Liver (tissue), 9 donors: ENCODE data around the gene LRMDA. TPM values are rescaled to one million over a fixed set of nuclear protein-coding genes. Genes with fewer than 3 reads are reported as not detected.

Source experiments
- DNase-seq: peaks from one replicate; pipeline ENCODE4 v3.0.0-alpha.2; 2017; ENCODE audit warnings: low spot score
- H3K27ac ChIP-seq, 2 donors: one replicate each; pipeline ENCODE4 v1.7.0; 2013; ENCODE audit warnings: inconsistent platforms in 2 of 2, low read length in 2 of 2, control low read depth in 1 of 2, low read depth in 1 of 2, mild to moderate bottlenecking in 1 of 2
- H3K27me3 ChIP-seq, 4 donors: one replicate each; pipeline versions ENCODE4 v1.6.1 to v1.7.0; 2013; ENCODE audit warnings: low read length in 3 of 4, inconsistent platforms in 1 of 4, mild to moderate bottlenecking in 1 of 4, moderate library complexity in 1 of 4; ENCODE audit not compliant: control insufficient read depth in 4 of 4, insufficient read depth in 4 of 4
- H3K36me3 ChIP-seq, 4 donors: one replicate each; pipeline versions ENCODE4 v1.6.1 to v1.7.0; 2013; ENCODE audit warnings: low read length in 3 of 4, mild to moderate bottlenecking in 3 of 4, low read depth in 1 of 4, moderate library complexity in 1 of 4; ENCODE audit not compliant: control insufficient read depth in 4 of 4, insufficient read depth in 3 of 4
- H3K4me1 ChIP-seq, 4 donors: one replicate each; pipeline versions ENCODE4 v1.6.1 to v1.7.0; 2013; ENCODE audit warnings: low read length in 3 of 4, mild to moderate bottlenecking in 3 of 4, moderate library complexity in 1 of 4; ENCODE audit not compliant: control insufficient read depth in 4 of 4, insufficient read depth in 4 of 4
- H3K4me3 ChIP-seq, 3 donors: one replicate each; pipeline versions ENCODE4 v1.6.1 to v1.7.0; 2013; ENCODE audit warnings: low read length in 3 of 3, control low read depth in 1 of 3, low read depth in 1 of 3, mild to moderate bottlenecking in 1 of 3
- H3K9ac ChIP-seq, 2 donors: one replicate each; pipeline ENCODE4 v1.7.0; 2013; ENCODE audit warnings: low read length in 2 of 2, mild to moderate bottlenecking in 2 of 2, moderate library complexity in 2 of 2, control low read depth in 1 of 2, low read depth in 1 of 2
- H3K9me3 ChIP-seq, 4 donors: one replicate each; pipeline versions ENCODE4 v1.6.1 to v1.7.0; 2013; ENCODE audit warnings: low read length in 3 of 4; ENCODE audit not compliant: control insufficient read depth in 4 of 4
- ATF3 ChIP-seq: IDR thresholded peaks from 2 replicates; pipeline ENCODE4 v1.6.1; 2016; ENCODE audit warnings: antibody characterized with exemption
- CTCF ChIP-seq: fragments of 150-350 bp; IDR thresholded peaks from 2 replicates; pipeline ENCODE4 v1.5.1; 2017; ENCODE audit warnings: improper control_type of control experiment, low read depth, low read length; ENCODE audit not compliant: missing input control
- EGR1 ChIP-seq, 2 donors: IDR thresholded peaks; 2 replicates each; pipeline ENCODE4 v1.6.1; 2016 to 2018; ENCODE audit warnings: antibody characterized with exemption in 2 of 2, low read depth in 2 of 2
- FOXA2 ChIP-seq: IDR thresholded peaks from 2 replicates; pipeline ENCODE4 v1.6.1; 2016; ENCODE audit warnings: antibody characterized with exemption
- HNF4A ChIP-seq, 2 donors: conservative IDR thresholded peaks; 2 replicates each; pipeline ENCODE4 v1.6.1; 2016; ENCODE audit warnings: antibody characterized with exemption in 2 of 2, mild to moderate bottlenecking in 2 of 2
- HNF4G ChIP-seq: IDR thresholded peaks from 2 replicates; pipeline ENCODE4 v1.6.1; 2016; ENCODE audit warnings: antibody characterized with exemption
- JUND ChIP-seq, 2 donors: IDR thresholded peaks; 2 replicates each; pipeline ENCODE4 v1.6.1; 2016; ENCODE audit warnings: antibody characterized with exemption in 2 of 2
- NR2F2 ChIP-seq: IDR thresholded peaks from 2 replicates; pipeline ENCODE4 v1.6.1; 2016; ENCODE audit warnings: antibody characterized with exemption
- RAD21 ChIP-seq, 2 donors: IDR thresholded peaks; 2 replicates each; pipeline ENCODE4 v1.6.1; 2016; ENCODE audit warnings: antibody characterized with exemption in 2 of 2, mild to moderate bottlenecking in 2 of 2
- RXRA ChIP-seq, 2 donors: IDR thresholded peaks; 2 replicates each; pipeline ENCODE4 v1.6.1; 2017 to 2018; ENCODE audit warnings: antibody characterized with exemption in 2 of 2, mild to moderate bottlenecking in 1 of 2
- SP1 ChIP-seq: IDR thresholded peaks from 2 replicates; pipeline ENCODE4 v1.6.1; 2018; ENCODE audit warnings: antibody characterized with exemption, mild to moderate bottlenecking
- TAF1 ChIP-seq: conservative IDR thresholded peaks from 2 replicates; pipeline ENCODE4 v1.6.1; 2016; ENCODE audit warnings: antibody characterized with exemption, mild to moderate bottlenecking
- YY1 ChIP-seq: IDR thresholded peaks from 2 replicates; pipeline ENCODE4 v1.6.1; 2016; ENCODE audit warnings: antibody characterized with exemption, mild to moderate bottlenecking
- ZBTB33 ChIP-seq: IDR thresholded peaks from 2 replicates; pipeline ENCODE4 v1.6.1; 2016; ENCODE audit warnings: antibody characterized with exemption
- WGBS: extraction: QIAGEN DNeasy Blood & Tissue Kit; methylation state at CpG from one replicate; pipeline ENCODE4 v1.1.7; 2013; 5-methylcytosine and 5-hydroxymethylcytosine counted together
- polyA plus RNA-seq, 2 donors: library from polyadenylated mRNA; stranded (reverse) in 1 of 2; unstranded in 1 of 2; fragments of 200-250 nt in 1 of 2; fragments of >200 nt in 1 of 2; fragmentation: Nextera tagmentation in 1 of 2; extraction: Ambion mirVana in 1 of 2; gene quantifications; one replicate each; pipeline versions ENCODE4 v1.2.1 to v1.2.3, GENCODE V29; 2013 to 2015
- total RNA-seq, 2 donors: library from RNA; depleted of rRNA; stranded (reverse); fragments of >200 nt; gene quantifications; one replicate each; pipeline ENCODE4 v1.2.3, GENCODE V29; 2014
- TF ChIP-seq, protein P1 (sequence below): IDR thresholded peaks from 2 replicates; pipeline ENCODE4 v1.6.1; 2016; ENCODE audit warnings: antibody characterized with exemption
- TF ChIP-seq, protein P2 (sequence below): IDR thresholded peaks from 2 replicates; pipeline ENCODE4 v1.6.1; 2016; ENCODE audit warnings: antibody characterized with exemption, mild to moderate bottlenecking
- donor health status: healthy.
- donor health status: healthy.
- donor health status: healthy.
- donor health status: healthy.
- donor health status: healthy.

Gene LRMDA
- total and polyA plus RNA-seq, 4 donors: 7.9 to 15.8 (median 11.3) TPM

- 91% methylated on average over 1 of the region's 1 CpG for WGBS
- H3K9me3 ChIP-seq: no peaks in the 10 kb centered on the region
- no peak overlapping the region for H3K4me3 ChIP-seq
- no peak overlapping the region for H3K9ac ChIP-seq
- H3K27me3 ChIP-seq: no peaks in the 10 kb centered on the region
- no peak for TF ChIP-seq NR2F2
- no peak for TF ChIP-seq EGR1 (IDR thresholded peaks at IDR 0.05; ENCODE audit: low read depth in 2 of 2)
- TF ChIP-seq HNF4G: no peak
- no peak for TF ChIP-seq RAD21 (IDR thresholded peaks at IDR 0.05)
- TF ChIP-seq ZBTB33: no peak
- TF ChIP-seq HNF4A (conservative IDR thresholded peaks at IDR 0.05): no peak
- TF ChIP-seq JUND (IDR thresholded peaks at IDR 0.05): no peak
- TF ChIP-seq RXRA (IDR thresholded peaks at IDR 0.05): no peak
- no peak for DNase-seq
- H3K4me1 ChIP-seq: peaks cover 0 to 13% (median 3%) of the 10 kb centered on the region in 4 donors
- H3K36me3 ChIP-seq: no peaks in the 10 kb centered on the region
- no peak overlapping the region for H3K27ac ChIP-seq
Observed at GRCh38 chr10:75649466-75649865, 218.0 kb downstream of the LRMDA start.

GRCh38 chr10:75650648-75651047, 219.2 kb downstream of the LRMDA start:
- no peaks in the 10 kb centered on the region for H3K36me3 ChIP-seq
- no peaks in the 10 kb centered on the region for H3K27me3 ChIP-seq
- no peaks in the 10 kb centered on the region for H3K9me3 ChIP-seq
- no peak overlapping the region for H3K4me3 ChIP-seq
- no peak overlapping the region for H3K27ac ChIP-seq
- H3K9ac ChIP-seq: no peak overlapping the region
- 81% methylated on average over 4 of the region's 4 CpGs for WGBS
- H3K4me1 ChIP-seq: peaks cover 0 to 13% (median 3%) of the 10 kb centered on the region in 4 donors
- no peak for DNase-seq
- TF ChIP-seq EGR1 (IDR thresholded peaks at IDR 0.05; ENCODE audit: low read depth in 2 of 2): no peak
- TF ChIP-seq, protein P1, sequence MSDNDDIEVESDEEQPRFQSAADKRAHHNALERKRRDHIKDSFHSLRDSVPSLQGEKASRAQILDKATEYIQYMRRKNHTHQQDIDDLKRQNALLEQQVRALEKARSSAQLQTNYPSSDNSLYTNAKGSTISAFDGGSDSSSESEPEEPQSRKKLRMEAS: no peak
- TF ChIP-seq, protein P2, sequence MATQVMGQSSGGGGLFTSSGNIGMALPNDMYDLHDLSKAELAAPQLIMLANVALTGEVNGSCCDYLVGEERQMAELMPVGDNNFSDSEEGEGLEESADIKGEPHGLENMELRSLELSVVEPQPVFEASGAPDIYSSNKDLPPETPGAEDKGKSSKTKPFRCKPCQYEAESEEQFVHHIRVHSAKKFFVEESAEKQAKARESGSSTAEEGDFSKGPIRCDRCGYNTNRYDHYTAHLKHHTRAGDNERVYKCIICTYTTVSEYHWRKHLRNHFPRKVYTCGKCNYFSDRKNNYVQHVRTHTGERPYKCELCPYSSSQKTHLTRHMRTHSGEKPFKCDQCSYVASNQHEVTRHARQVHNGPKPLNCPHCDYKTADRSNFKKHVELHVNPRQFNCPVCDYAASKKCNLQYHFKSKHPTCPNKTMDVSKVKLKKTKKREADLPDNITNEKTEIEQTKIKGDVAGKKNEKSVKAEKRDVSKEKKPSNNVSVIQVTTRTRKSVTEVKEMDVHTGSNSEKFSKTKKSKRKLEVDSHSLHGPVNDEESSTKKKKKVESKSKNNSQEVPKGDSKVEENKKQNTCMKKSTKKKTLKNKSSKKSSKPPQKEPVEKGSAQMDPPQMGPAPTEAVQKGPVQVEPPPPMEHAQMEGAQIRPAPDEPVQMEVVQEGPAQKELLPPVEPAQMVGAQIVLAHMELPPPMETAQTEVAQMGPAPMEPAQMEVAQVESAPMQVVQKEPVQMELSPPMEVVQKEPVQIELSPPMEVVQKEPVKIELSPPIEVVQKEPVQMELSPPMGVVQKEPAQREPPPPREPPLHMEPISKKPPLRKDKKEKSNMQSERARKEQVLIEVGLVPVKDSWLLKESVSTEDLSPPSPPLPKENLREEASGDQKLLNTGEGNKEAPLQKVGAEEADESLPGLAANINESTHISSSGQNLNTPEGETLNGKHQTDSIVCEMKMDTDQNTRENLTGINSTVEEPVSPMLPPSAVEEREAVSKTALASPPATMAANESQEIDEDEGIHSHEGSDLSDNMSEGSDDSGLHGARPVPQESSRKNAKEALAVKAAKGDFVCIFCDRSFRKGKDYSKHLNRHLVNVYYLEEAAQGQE: no peak
- no peak for TF ChIP-seq NR2F2
- no peak for TF ChIP-seq RAD21 (IDR thresholded peaks at IDR 0.05)
- no peak for TF ChIP-seq CTCF
- TF ChIP-seq FOXA2: no peak
- TF ChIP-seq RXRA (IDR thresholded peaks at IDR 0.05): no peak
- no peak for TF ChIP-seq TAF1
- TF ChIP-seq HNF4G: no peak
- TF ChIP-seq SP1: no peak
- TF ChIP-seq YY1: no peak
- no peak for TF ChIP-seq ATF3
- TF ChIP-seq ZBTB33: no peak
